OCI-LY1 (cell line): ENCODE results near the gene KLF17.

Experiments used
- CTCF ChIP-seq: fragments of 200-600 bp; sonication (generic), shearing (Covaris generic); IDR thresholded peaks from 2 replicates; pipeline ENCODE4 v1.5.1; 2017; ENCODE audit warnings: mild to moderate bottlenecking, antibody characterized with exemption, low read length, moderate library complexity, mixed read lengths
- EZH2 ChIP-seq: fragments of 200-600 bp; sonication (generic), shearing (Covaris generic); IDR thresholded peaks from 2 replicates; pipeline ENCODE4 v1.8.0; 2017; ENCODE audit warnings: borderline replicate concordance, mixed run types, mild to moderate bottlenecking, antibody characterized with exemption, low read length, moderate library complexity, mixed read lengths

- TF ChIP-seq CTCF = no peak
- TF ChIP-seq EZH2 = no peak
Measured at GRCh38 chr1:44108971-44109370, 9.7 kb upstream of the KLF17 start.
